NCI-H82 treated with DMSO at 0.1 percent for 48 hours (cell line): Measurements from ENCODE around the gene WDR81.
"Not testable (repeated sequence)": the region's sequence is repeated elsewhere in the genome, so short reads cannot be mapped to it uniquely, and the experiment has no call there.

ENCODE experiments used
- DNase-seq: peaks from one replicate; lab custom pipeline; 2025; ENCODE audit not compliant: unreplicated experiment; lab: John Stamatoyannopoulos, UW

Gene WDR81

GRCh38 chr17:1730326-1731193 lies 6.1 kb downstream of the WDR81 start:
- DNase-seq = peak; percentile 25

- no peak for DNase-seq
Measured at GRCh38 chr17:1731194-1731506, 6.6 kb downstream of the WDR81 start.

- no peak for DNase-seq
Measured at GRCh38 chr17:1732241-1732832, 7.8 kb downstream of the WDR81 start.

GRCh38 chr17:1732833-1733321 lies 8.4 kb downstream of the WDR81 start:
- DNase-seq = no peak

- no peak for DNase-seq
Measured at GRCh38 chr17:1733759-1734158, 9.3 kb downstream of the WDR81 start.

GRCh38 chr17:1735418-1735817 lies 10.9 kb downstream of the WDR81 start:
- no peak for DNase-seq

- no peak for DNase-seq
Measured at GRCh38 chr17:1735834-1736347, 11.4 kb downstream of the WDR81 start.

GRCh38 chr17:1736348-1737281 lies 12.1 kb downstream of the WDR81 start:
- DNase-seq = peak; percentile 14

- DNase-seq = no peak
Measured at GRCh38 chr17:1737531-1738291, 13.2 kb downstream of the WDR81 start.

- DNase-seq = not testable (repeated sequence)
Measured at GRCh38 chr17:1741899-1742298, 17.4 kb downstream of the WDR81 start.

GRCh38 chr17:1742371-1743087 lies 18.0 kb downstream of the WDR81 start, which contains the start of gene SERPINF2:
TSS of gene SERPINF2 (plus strand) at chr17:1742871. CDS start at chr17:1744996, 2,125 bp downstream.
- DNase-seq = no peak

- DNase-seq = no peak
Measured at GRCh38 chr17:1743088-1743439, 18.6 kb downstream of the WDR81 start.

- no peak for DNase-seq
Measured at GRCh38 chr17:1744551-1745512, 20.3 kb downstream of the WDR81 start.

- no peak for DNase-seq
Measured at GRCh38 chr17:1745513-1746020, 21.1 kb downstream of the WDR81 start.

- no peak for DNase-seq
Measured at GRCh38 chr17:1746975-1747543, 22.6 kb downstream of the WDR81 start.

GRCh38 chr17:1750628-1751027 lies 26.1 kb downstream of the WDR81 start:
- no peak for DNase-seq

GRCh38 chr17:1752425-1753262 lies 28.1 kb downstream of the WDR81 start:
- no peak for DNase-seq
